Gastrocnemius medialis (tissue), 4 donors: ENCODE measurements around the gene OCA2. TPM values are rescaled to one million over a fixed set of nuclear protein-coding genes. Genes with fewer than 3 reads are reported as not detected.

Source experiments
- ATAC-seq, 2 donors: fragments of 150-250 bp; one replicate each; pipeline ENCODE4 v1.9.1; 2016
- DNase-seq, 2 donors: peaks; one replicate each; pipeline ENCODE4 v3.0.0-alpha.2; 2019
- H3K27ac ChIP-seq, 4 donors: fragments of 200-600 bp; sonication (generic); 1 replicate in 1 of 4; 2 replicates in 3 of 4; pipeline ENCODE4 v1.5.1; 2016 to 2018; ENCODE audit warnings: mild to moderate bottlenecking in 2 of 4, moderate library complexity in 1 of 4
- H3K27me3 ChIP-seq, 3 donors: fragments of 200-600 bp; sonication (generic) in 2 of 3; 1 replicate in 1 of 3; 2 replicates in 2 of 3; pipeline versions ENCODE4 v1.5.1 to v1.6.0; 2016 to 2019; ENCODE audit warnings: mild to moderate bottlenecking in 1 of 3, moderate library complexity in 1 of 3
- H3K36me3 ChIP-seq, 2 donors: fragments of 200-600 bp; sonication (generic) in 1 of 2; one replicate each; pipeline ENCODE4 v1.5.1; 2017 to 2018
- H3K4me1 ChIP-seq, 2 donors: fragments of 200-600 bp; sonication (generic) in 1 of 2; one replicate each; pipeline ENCODE4 v1.5.1; 2016 to 2017; ENCODE audit warnings: mild to moderate bottlenecking in 2 of 2
- H3K4me3 ChIP-seq, 4 donors: fragments of 200-600 bp; sonication (generic) in 3 of 4; 1 replicate in 1 of 4; 2 replicates in 3 of 4; pipeline ENCODE4 v1.5.1; 2016 to 2019; ENCODE audit warnings: mild to moderate bottlenecking in 2 of 4
- H3K9me3 ChIP-seq, 3 donors: fragments of 200-600 bp; sonication (generic) in 2 of 3; 1 replicate in 1 of 3; 2 replicates in 2 of 3; pipeline ENCODE4 v1.5.1; 2016 to 2019
- CTCF ChIP-seq, 5 experiments: fragments of 450-650 bp in 3 of 5; fragments of 200-600 bp in 2 of 5; sonication (generic) in 2 of 5; IDR thresholded peaks in 4 of 5; conservative IDR thresholded peaks in 1 of 5; 1 replicate in 4 of 5; 2 replicates in 1 of 5; pipeline ENCODE4 v1.5.1; 2016 to 2019; ENCODE audit warnings: antibody characterized with exemption in 5 of 5, mild to moderate bottlenecking in 3 of 5, moderate library complexity in 3 of 5
- POLR2A ChIP-seq, 2 donors: fragments of 450-650 bp; IDR thresholded peaks; one replicate each; pipeline ENCODE4 v1.6.1; 2017; ENCODE audit warnings: antibody characterized with exemption in 2 of 2, mild to moderate bottlenecking in 2 of 2, moderate library complexity in 2 of 2
- in situ Hi-C, 4 donors: fragments of 200-750 bp; cut with MboI; loops; one replicate each; pipeline versions ENCODE4 v1.15.0 to v1.8.0; 2017; ENCODE audit warnings: low sequenced_read_pairs in 4 of 4
- intact Hi-C: fragments of 100-400 bp; cut with DNase I; formaldehyde crosslinking; loops from one replicate; pipeline ENCODE4 v1.15.1; 2023; ENCODE audit warnings: low total_unique reads
- total RNA-seq, 4 donors: library from RNA; depleted of rRNA; stranded (reverse); fragments of >200 nt; gene quantifications; one replicate each; pipeline versions ENCODE4 v1.1.0 to v1.2.3, GENCODE V29; 2016

The OCA2 gene
- total RNA-seq, 4 donors from 2014 or later: 0.16 to 0.63 (median 0.41) TPM; not detected in 1

GRCh38 chr15:28084547-28084946 is 14.6 kb downstream of the OCA2 start:
- DNase-seq: no peak
- intact Hi-C loops (no loop called here), in situ Hi-C loops (no loop called here)
- no peaks in the 10 kb centered on the region for H3K9me3 ChIP-seq
- no peak overlapping the region for H3K4me3 ChIP-seq
- no peaks in the 10 kb centered on the region for H3K36me3 ChIP-seq
- no peak for ATAC-seq
- H3K27ac ChIP-seq: no peak overlapping the region
- no peaks in the 10 kb centered on the region for H3K4me1 ChIP-seq
- H3K27me3 ChIP-seq: peaks cover 0 to 2% (median 0%) of the 10 kb centered on the region in 3 donors
- TF ChIP-seq CTCF (IDR thresholded peaks at IDR 0.05 in 4 of 5, conservative IDR thresholded peaks at IDR 0.05 in 1 of 5) (no peak), POLR2A (IDR thresholded peaks at IDR 0.05) (no peak)

GRCh38 chr15:28082891-28083684 is 16.0 kb downstream of the OCA2 start:
- no peaks in the 10 kb centered on the region for H3K36me3 ChIP-seq
- no peak for ATAC-seq
- intact Hi-C loops: no loop called here
- H3K4me3 ChIP-seq: no peak overlapping the region
- no peaks in the 10 kb centered on the region for H3K4me1 ChIP-seq
- no peak for TF ChIP-seq CTCF (IDR thresholded peaks at IDR 0.05 in 4 of 5, conservative IDR thresholded peaks at IDR 0.05 in 1 of 5)
- no peak for TF ChIP-seq POLR2A (IDR thresholded peaks at IDR 0.05)
- no peaks in the 10 kb centered on the region for H3K27me3 ChIP-seq
- H3K27ac ChIP-seq: no peak overlapping the region
- in situ Hi-C loops: no loop called here
- DNase-seq: no peak
- no peaks in the 10 kb centered on the region for H3K9me3 ChIP-seq

- no peaks in the 10 kb centered on the region for H3K36me3 ChIP-seq
- TF ChIP-seq POLR2A (IDR thresholded peaks at IDR 0.05): no peak
- in situ Hi-C loops (no loop called here), intact Hi-C loops (no loop called here)
- H3K4me1 ChIP-seq: no peaks in the 10 kb centered on the region
- no peak for ATAC-seq
- H3K27ac ChIP-seq: no peak overlapping the region
- H3K4me3 ChIP-seq: no peak overlapping the region
- no peaks in the 10 kb centered on the region for H3K9me3 ChIP-seq
- DNase-seq: no peak
- no peaks in the 10 kb centered on the region for H3K27me3 ChIP-seq
These were observed 17.5 kb downstream of the OCA2 start for GRCh38 chr15:28081594-28081993.

GRCh38 chr15:28080386-28080785 is 18.7 kb downstream of the OCA2 start:
- ATAC-seq (no peak), DNase-seq (no peak)
- no peaks in the 10 kb centered on the region for H3K4me1 ChIP-seq
- TF ChIP-seq CTCF (IDR thresholded peaks at IDR 0.05 in 4 of 5, conservative IDR thresholded peaks at IDR 0.05 in 1 of 5): no peak
- no peak for TF ChIP-seq POLR2A (IDR thresholded peaks at IDR 0.05)
- H3K4me3 ChIP-seq: no peak overlapping the region
- H3K27ac ChIP-seq: no peak overlapping the region
- no peaks in the 10 kb centered on the region for H3K9me3 ChIP-seq
- intact Hi-C loops: no loop called here
- no peaks in the 10 kb centered on the region for H3K27me3 ChIP-seq
- in situ Hi-C loops: no loop called here
- no peaks in the 10 kb centered on the region for H3K36me3 ChIP-seq

GRCh38 chr15:28079313-28079969 is 19.7 kb downstream of the OCA2 start:
- TF ChIP-seq CTCF (IDR thresholded peaks at IDR 0.05 in 4 of 5, conservative IDR thresholded peaks at IDR 0.05 in 1 of 5) (no peak), POLR2A (IDR thresholded peaks at IDR 0.05) (no peak)
- Histone ChIP-seq H3K4me3 (no peak overlapping the region), H3K27ac (no peak overlapping the region), H3K4me1 (no peaks in the 10 kb centered on the region), H3K27me3 (no peaks in the 10 kb centered on the region), H3K36me3 (no peaks in the 10 kb centered on the region), H3K9me3 (no peaks in the 10 kb centered on the region)
- intact Hi-C loops: no loop called here
- DNase-seq: no peak
- ATAC-seq: no peak
- in situ Hi-C loops: no loop called here
